ENCODE measurements around the gene GTPBP3.

GTPBP3 gene

GRCh38 chr19:17327654-17328516 lies 9.5 kb upstream of the GTPBP3 start:
- DNase-seq: peak; percentile 57

GRCh38 chr19:17328517-17329365 lies 8.6 kb upstream of the GTPBP3 start:
- peak; percentile 45 for DNase-seq

GRCh38 chr19:17329366-17330261 lies 7.7 kb upstream of the GTPBP3 start:
- no peak for DNase-seq

- DNase-seq: no peak
Measured at GRCh38 chr19:17330262-17331044, 6.9 kb upstream of the GTPBP3 start.

GRCh38 chr19:17331045-17331558 lies 6.3 kb upstream of the GTPBP3 start:
- DNase-seq: no peak

- no peak for DNase-seq
Measured at GRCh38 chr19:17332360-17332676, 5.0 kb upstream of the GTPBP3 start.

GRCh38 chr19:17332677-17333581 lies 4.4 kb upstream of the GTPBP3 start:
- no peak for DNase-seq

- peak; percentile 51 for DNase-seq
Measured at GRCh38 chr19:17333611-17334413, 3.5 kb upstream of the GTPBP3 start.

GRCh38 chr19:17334414-17335409 lies 2.6 kb upstream of the GTPBP3 start, which contains the start of gene ANO8:
ANO8 (minus strand) TSS chr19:17334855; CDS start chr19:17334670, 185 bp downstream.
- peak; percentile 97 for DNase-seq

- DNase-seq: no peak
Measured at GRCh38 chr19:17335575-17335974, 1.8 kb upstream of the GTPBP3 start.

GRCh38 chr19:17337675-17338432 lies 501 bp downstream of the GTPBP3 start:
- no peak for DNase-seq

GRCh38 chr19:17338433-17339078 lies 1.2 kb downstream of the GTPBP3 start:
- no peak for DNase-seq

GRCh38 chr19:17339088-17339741 lies 1.9 kb downstream of the GTPBP3 start:
- DNase-seq: peak; percentile 26

- no peak for DNase-seq
Measured at GRCh38 chr19:17340302-17340870, 3.0 kb downstream of the GTPBP3 start.

- DNase-seq: no peak
Measured at GRCh38 chr19:17340871-17341357, 3.6 kb downstream of the GTPBP3 start.

GRCh38 chr19:17341386-17341785 lies 4.0 kb downstream of the GTPBP3 start:
- no peak for DNase-seq

All from T-helper 9 cell (primary cell).